ENCODE measurements around the gene PDE11A.

Gene PDE11A

GRCh38 chr2:177921726-177922125 is 150.9 kb downstream of the PDE11A start:
- no peak for DNase-seq

GRCh38 chr2:177917169-177917568 is 155.4 kb downstream of the PDE11A start:
- no peak for DNase-seq

- no peak for DNase-seq
Observed at GRCh38 chr2:177916342-177916741, 156.2 kb downstream of the PDE11A start.

- DNase-seq, result no peak
Observed at GRCh38 chr2:177914247-177914646, 158.3 kb downstream of the PDE11A start.

GRCh38 chr2:177909962-177910361 is 162.6 kb downstream of the PDE11A start:
- DNase-seq, result no peak

- DNase-seq, result no peak
Observed at GRCh38 chr2:177908824-177909223, 163.8 kb downstream of the PDE11A start.

GRCh38 chr2:177908182-177908581 is 164.4 kb downstream of the PDE11A start:
- no peak for DNase-seq

- peak; percentile 78 for DNase-seq
Observed at GRCh38 chr2:177906041-177906718, 166.4 kb downstream of the PDE11A start.

GRCh38 chr2:177905640-177906039 is 166.9 kb downstream of the PDE11A start:
- no peak for DNase-seq

GRCh38 chr2:177902395-177903163 is 170.0 kb downstream of the PDE11A start:
- no peak for DNase-seq

GRCh38 chr2:177900082-177900481 is 172.5 kb downstream of the PDE11A start:
- no peak for DNase-seq

GRCh38 chr2:177897278-177897677 is 175.3 kb downstream of the PDE11A start:
- DNase-seq, result no peak

- DNase-seq, result no peak
Observed at GRCh38 chr2:177896587-177896986, 176.0 kb downstream of the PDE11A start.

- no peak for DNase-seq
Observed at GRCh38 chr2:177894546-177894945, 178.0 kb downstream of the PDE11A start.

- no peak for DNase-seq
Observed at GRCh38 chr2:177893880-177894279, 178.7 kb downstream of the PDE11A start.

- no peak for DNase-seq
Observed at GRCh38 chr2:177891533-177891932, 181.0 kb downstream of the PDE11A start.

- DNase-seq, result no peak
Observed at GRCh38 chr2:177889818-177890460, 182.6 kb downstream of the PDE11A start.

- DNase-seq, result no peak
Observed at GRCh38 chr2:177888581-177888980, 184.0 kb downstream of the PDE11A start.

- no peak for DNase-seq
Observed at GRCh38 chr2:177887722-177888121, 184.9 kb downstream of the PDE11A start.

GRCh38 chr2:177886824-177887223 is 185.8 kb downstream of the PDE11A start:
- no peak for DNase-seq

- DNase-seq, result no peak
Observed at GRCh38 chr2:177885828-177886466, 186.6 kb downstream of the PDE11A start.

- DNase-seq, result no peak
Observed at GRCh38 chr2:177883177-177883576, 189.4 kb downstream of the PDE11A start.

- no peak for DNase-seq
Observed at GRCh38 chr2:177882501-177882900, 190.1 kb downstream of the PDE11A start.
